Measurements from ENCODE around the gene ANO1. TPM values are rescaled to one million over a fixed set of nuclear protein-coding genes. Genes with fewer than 3 reads are reported as not detected.

ANO1 gene
- polyA plus RNA-seq, 1 of the 3 experiments (the other 2 are of a cell fraction), result not detected

DNA sequence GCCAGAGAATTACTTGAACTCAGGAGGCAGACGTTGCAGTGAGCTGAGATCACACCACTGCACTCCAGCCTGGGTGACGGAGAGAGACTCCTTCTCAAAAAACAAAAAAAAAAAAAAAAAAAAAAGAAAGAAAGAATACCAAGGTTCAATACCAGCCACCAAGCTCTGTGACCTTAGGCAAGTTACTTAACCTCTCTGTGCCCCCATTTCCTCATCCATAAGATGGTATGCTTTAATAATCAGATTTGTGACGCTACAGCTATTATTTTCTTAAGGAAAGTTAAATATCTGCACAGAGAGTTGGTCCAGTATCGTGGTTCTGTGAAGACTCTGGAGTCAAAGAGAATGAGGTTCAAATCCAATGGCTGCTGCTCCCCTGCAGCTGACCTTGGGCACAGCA is 67.7 kb downstream of the ANO1 start:
- CTCF ChIA-PET, result no interaction called here

DNA sequence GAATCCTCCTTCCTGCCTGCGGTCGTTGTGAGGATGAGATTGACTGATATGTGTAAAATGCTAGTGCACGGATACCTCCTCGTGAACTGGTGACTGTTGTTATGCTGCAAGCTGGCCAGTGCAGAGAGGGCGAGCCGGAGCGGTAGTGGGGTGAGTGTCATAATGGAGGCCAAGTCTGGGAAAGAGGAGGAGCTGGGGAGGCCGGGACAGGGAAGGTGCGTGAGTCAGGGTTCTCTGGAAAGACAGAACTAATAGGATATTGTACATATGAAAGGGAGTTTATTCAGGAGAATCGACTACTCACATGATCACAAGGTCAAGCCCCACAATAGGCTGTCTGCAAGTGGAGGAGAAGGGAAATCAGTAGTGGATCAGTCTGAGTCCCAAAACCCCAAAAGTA is 68.2 kb downstream of the ANO1 start:
- H4K20me1 ChIP-seq (ENCODE audit: insufficient read depth), result no peaks in the 10 kb centered on the region
- no peaks in the 10 kb centered on the region for H3K9me3 ChIP-seq
- H3K4me2 ChIP-seq, result no peak overlapping the region
- 0 out of 4 replicates have a peak, but pooled peaks cover 0 to 4% of the 10 kb centered on the region in 2 experiments for H3K4me1 ChIP-seq (ENCODE audit: control insufficient read depth in 1 of 2, insufficient read depth in 2 of 2, low read depth in 1 of 2, low read length in 1 of 2)
- ChIA-PET POLR2A (no interaction called here), CTCF (no interaction called here)
- no peak for TF ChIP-seq JUND (IDR thresholded peaks at IDR 0.05)
- H3F3A ChIP-seq (replicated peaks; ENCODE audit: insufficient read depth), result no peaks in the 10 kb centered on the region
- DNase-seq, result no peak
- no peak overlapping the region for H2AFZ ChIP-seq (ENCODE audit: low read depth)
- H3K36me3 ChIP-seq (replicated peaks in 1 of 2; ENCODE audit: control insufficient read depth in 1 of 2, insufficient read depth in 2 of 2, low read length in 1 of 2), result no peaks in the 10 kb centered on the region
- no peak overlapping the region for H3K9ac ChIP-seq
- H3K4me3 ChIP-seq (ENCODE audit: low read depth in 2 of 2, low read length in 1 of 2), result no peak overlapping the region
- no peaks in the 10 kb centered on the region; the same call in none of the 2 replicates for H3K27me3 ChIP-seq (ENCODE audit: insufficient read depth)
- no peak overlapping the region for H3K27ac ChIP-seq (ENCODE audit: low read depth in 2 of 2, low read length in 1 of 2)
- H3K79me2 ChIP-seq (ENCODE audit: insufficient read depth), result no peaks in the 10 kb centered on the region
- H3K9me2 ChIP-seq, result no peaks in the 10 kb centered on the region
- WGBS (ENCODE audit: low lambda C conversion rate), result 58% methylated on average over 10 of the region's 10 CpGs

More for the DNA sequence above, 67.7 kb downstream of the ANO1 start:
- H3K9me2 ChIP-seq, result no peaks in the 10 kb centered on the region
- H3K27me3 ChIP-seq (ENCODE audit: insufficient read depth), result no peaks in the 10 kb centered on the region; the same call in 1 of the 2 replicates
- no peak overlapping the region for H2AFZ ChIP-seq (ENCODE audit: low read depth)
- no peak for DNase-seq
- no peaks in the 10 kb centered on the region for H4K20me1 ChIP-seq (ENCODE audit: insufficient read depth)
- no peaks in the 10 kb centered on the region for H3K36me3 ChIP-seq (replicated peaks in 1 of 2; ENCODE audit: control insufficient read depth in 1 of 2, insufficient read depth in 2 of 2, low read length in 1 of 2)
- no peaks in the 10 kb centered on the region for H3K79me2 ChIP-seq (ENCODE audit: insufficient read depth)
- TF ChIP-seq EZH2phosphoT487 (IDR thresholded peaks at IDR 0.05; ENCODE audit: borderline replicate concordance, low read depth) (no peak), FOXJ3 (CRISPR knock-in tag; IDR thresholded peaks at IDR 0.05) (no peak), EP300 (IDR thresholded peaks at IDR 0.05; ENCODE audit: borderline replicate concordance in 1 of 2, low read depth in 1 of 2, low read length in 1 of 2) (no peak), RFX5 (IDR thresholded peaks at IDR 0.05; ENCODE audit: low read length) (no peak), SIN3A (IDR thresholded peaks at IDR 0.05; ENCODE audit: borderline replicate concordance, low read depth, low read length) (no peak), MEF2A (IDR thresholded peaks at IDR 0.05; ENCODE audit: borderline replicate concordance, low read depth) (no peak), TCF12 (IDR thresholded peaks at IDR 0.05) (no peak), YY1 (IDR thresholded peaks at IDR 0.05; ENCODE audit: low read depth) (no peak), FOSL2 (IDR thresholded peaks at IDR 0.05; ENCODE audit: borderline replicate concordance, low read depth) (no peak), FOXM1 (IDR thresholded peaks at IDR 0.05; ENCODE audit: low read depth) (no peak)
- TF ChIP-seq, protein P1, sequence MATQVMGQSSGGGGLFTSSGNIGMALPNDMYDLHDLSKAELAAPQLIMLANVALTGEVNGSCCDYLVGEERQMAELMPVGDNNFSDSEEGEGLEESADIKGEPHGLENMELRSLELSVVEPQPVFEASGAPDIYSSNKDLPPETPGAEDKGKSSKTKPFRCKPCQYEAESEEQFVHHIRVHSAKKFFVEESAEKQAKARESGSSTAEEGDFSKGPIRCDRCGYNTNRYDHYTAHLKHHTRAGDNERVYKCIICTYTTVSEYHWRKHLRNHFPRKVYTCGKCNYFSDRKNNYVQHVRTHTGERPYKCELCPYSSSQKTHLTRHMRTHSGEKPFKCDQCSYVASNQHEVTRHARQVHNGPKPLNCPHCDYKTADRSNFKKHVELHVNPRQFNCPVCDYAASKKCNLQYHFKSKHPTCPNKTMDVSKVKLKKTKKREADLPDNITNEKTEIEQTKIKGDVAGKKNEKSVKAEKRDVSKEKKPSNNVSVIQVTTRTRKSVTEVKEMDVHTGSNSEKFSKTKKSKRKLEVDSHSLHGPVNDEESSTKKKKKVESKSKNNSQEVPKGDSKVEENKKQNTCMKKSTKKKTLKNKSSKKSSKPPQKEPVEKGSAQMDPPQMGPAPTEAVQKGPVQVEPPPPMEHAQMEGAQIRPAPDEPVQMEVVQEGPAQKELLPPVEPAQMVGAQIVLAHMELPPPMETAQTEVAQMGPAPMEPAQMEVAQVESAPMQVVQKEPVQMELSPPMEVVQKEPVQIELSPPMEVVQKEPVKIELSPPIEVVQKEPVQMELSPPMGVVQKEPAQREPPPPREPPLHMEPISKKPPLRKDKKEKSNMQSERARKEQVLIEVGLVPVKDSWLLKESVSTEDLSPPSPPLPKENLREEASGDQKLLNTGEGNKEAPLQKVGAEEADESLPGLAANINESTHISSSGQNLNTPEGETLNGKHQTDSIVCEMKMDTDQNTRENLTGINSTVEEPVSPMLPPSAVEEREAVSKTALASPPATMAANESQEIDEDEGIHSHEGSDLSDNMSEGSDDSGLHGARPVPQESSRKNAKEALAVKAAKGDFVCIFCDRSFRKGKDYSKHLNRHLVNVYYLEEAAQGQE (IDR thresholded peaks at IDR 0.05; ENCODE audit: low read depth, low read length), result no peak
- TF ChIP-seq, protein P2, sequence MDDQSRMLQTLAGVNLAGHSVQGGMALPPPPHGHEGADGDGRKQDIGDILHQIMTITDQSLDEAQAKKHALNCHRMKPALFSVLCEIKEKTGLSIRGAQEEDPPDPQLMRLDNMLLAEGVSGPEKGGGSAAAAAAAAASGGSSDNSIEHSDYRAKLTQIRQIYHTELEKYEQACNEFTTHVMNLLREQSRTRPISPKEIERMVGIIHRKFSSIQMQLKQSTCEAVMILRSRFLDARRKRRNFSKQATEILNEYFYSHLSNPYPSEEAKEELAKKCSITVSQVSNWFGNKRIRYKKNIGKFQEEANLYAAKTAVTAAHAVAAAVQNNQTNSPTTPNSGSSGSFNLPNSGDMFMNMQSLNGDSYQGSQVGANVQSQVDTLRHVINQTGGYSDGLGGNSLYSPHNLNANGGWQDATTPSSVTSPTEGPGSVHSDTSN (IDR thresholded peaks at IDR 0.05), result no peak
- TF ChIP-seq, protein P3, sequence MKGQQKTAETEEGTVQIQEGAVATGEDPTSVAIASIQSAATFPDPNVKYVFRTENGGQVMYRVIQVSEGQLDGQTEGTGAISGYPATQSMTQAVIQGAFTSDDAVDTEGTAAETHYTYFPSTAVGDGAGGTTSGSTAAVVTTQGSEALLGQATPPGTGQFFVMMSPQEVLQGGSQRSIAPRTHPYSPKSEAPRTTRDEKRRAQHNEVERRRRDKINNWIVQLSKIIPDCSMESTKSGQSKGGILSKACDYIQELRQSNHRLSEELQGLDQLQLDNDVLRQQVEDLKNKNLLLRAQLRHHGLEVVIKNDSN (IDR thresholded peaks at IDR 0.05; ENCODE audit: borderline replicate concordance, low read depth), result no peak
- 0 out of 4 replicates have a peak, but pooled peaks cover 0 to 4% of the 10 kb centered on the region in 2 experiments for H3K4me1 ChIP-seq (ENCODE audit: control insufficient read depth in 1 of 2, insufficient read depth in 2 of 2, low read depth in 1 of 2, low read length in 1 of 2)
- WGBS (ENCODE audit: low lambda C conversion rate), result 49% methylated on average over 4 of the region's 4 CpGs
- H3K9me3 ChIP-seq, result no peaks in the 10 kb centered on the region
- POLR2A ChIA-PET, result no interaction called here
- no peak overlapping the region for H3K4me3 ChIP-seq (ENCODE audit: low read depth in 2 of 2, low read length in 1 of 2)
- H3F3A ChIP-seq (replicated peaks; ENCODE audit: insufficient read depth), result no peaks in the 10 kb centered on the region
- no peak overlapping the region for H3K9ac ChIP-seq
- H3K4me2 ChIP-seq, result no peak overlapping the region
- no peak overlapping the region for H3K27ac ChIP-seq (ENCODE audit: low read depth in 2 of 2, low read length in 1 of 2)
